GM23338 (cell line): ENCODE results near the gene UNKL. TPM values are rescaled to one million over a fixed set of nuclear protein-coding genes. Genes with fewer than 3 reads are reported as not detected.

ENCODE experiments used
- ATAC-seq: fragments of 200-7000 bp; cut with Tn5 transposase; 3 replicates; pipeline ENCODE4 v1.9.1; 2020
- DNase-seq: peaks from one replicate; pipeline ENCODE4 v3.0.0-alpha.2; 2015; ENCODE audit warnings: low spot score
- H2AFZ ChIP-seq: fragments of 200-600 bp; sonication (generic); 2 replicates; pipeline ENCODE4 v1.8.0; 2016; ENCODE audit warnings: antibody characterized with exemption, mild to moderate bottlenecking, moderate library complexity
- H3F3A ChIP-seq: fragments of 200-600 bp; sonication (generic); replicated peaks from 2 replicates; pipeline ENCODE4 v1.8.0; 2017; ENCODE audit warnings: antibody characterized with exemption, mixed run types, low read depth
- H3K27ac ChIP-seq: fragments of 200-600 bp; sonication (generic); 2 replicates; pipeline ENCODE4 v1.6.1; 2016; ENCODE audit warnings: low read depth
- H3K27me3 ChIP-seq: fragments of 200-600 bp; sonication (generic); 2 replicates; pipeline ENCODE4 v1.8.0; 2016; ENCODE audit warnings: mild to moderate bottlenecking, mixed run types, moderate library complexity; ENCODE audit not compliant: insufficient read depth
- H3K36me3 ChIP-seq: fragments of 200-600 bp; sonication (generic); 2 replicates; pipeline ENCODE4 v1.8.0; 2016; ENCODE audit warnings: mild to moderate bottlenecking; ENCODE audit not compliant: insufficient read depth
- H3K4me1 ChIP-seq: fragments of 200-600 bp; sonication (generic); 2 replicates; pipeline ENCODE4 v1.8.0; 2016; ENCODE audit warnings: mild to moderate bottlenecking, moderate library complexity; ENCODE audit not compliant: insufficient read depth
- H3K4me2 ChIP-seq: fragments of 200-600 bp; sonication (generic); 2 replicates; pipeline ENCODE4 v1.7.1; 2017; ENCODE audit warnings: mixed run types
- H3K4me3 ChIP-seq: fragments of 200-600 bp; sonication (generic); 2 replicates; pipeline ENCODE4 v1.6.1; 2016; ENCODE audit warnings: mixed run types
- H3K79me2 ChIP-seq: fragments of 200-600 bp; sonication (generic); replicated peaks from 2 replicates; pipeline ENCODE4 v1.8.0; 2017; ENCODE audit warnings: mild to moderate bottlenecking; ENCODE audit not compliant: insufficient read depth
- H3K9me2 ChIP-seq: fragments of 200-600 bp; sonication (generic); 2 replicates; pipeline ENCODE4 v1.8.0; 2017; ENCODE audit not compliant: insufficient read depth
- H4K20me1 ChIP-seq: fragments of 200-600 bp; sonication (generic); replicated peaks from 2 replicates; pipeline ENCODE4 v1.8.0; 2017; ENCODE audit warnings: mild to moderate bottlenecking; ENCODE audit not compliant: insufficient read depth
- H3K27ac Mint-ChIP-seq: 2 replicates; pipeline ENCODE4 v1.8.0; 2020; ENCODE audit warnings: inconsistent platforms, mild to moderate bottlenecking, moderate library complexity, mixed read lengths
- H3K27me3 Mint-ChIP-seq: 3 replicates; pipeline ENCODE4 v1.8.0; 2022; ENCODE audit warnings: low read depth, mild to moderate bottlenecking, moderate library complexity, mixed read lengths, inconsistent platforms; ENCODE audit not compliant: insufficient read depth, poor library complexity
- H3K36me3 Mint-ChIP-seq: 3 replicates; pipeline ENCODE4 v1.8.0; 2021; ENCODE audit warnings: low read depth, mild to moderate bottlenecking, inconsistent platforms, moderate library complexity, mixed read lengths
- H3K4me1 Mint-ChIP-seq: 3 replicates; pipeline ENCODE4 v1.8.0; 2020; ENCODE audit warnings: mild to moderate bottlenecking, inconsistent platforms, mixed read lengths
- H3K4me3 Mint-ChIP-seq: 3 replicates; pipeline ENCODE4 v1.8.0; 2021; ENCODE audit warnings: moderate library complexity, mild to moderate bottlenecking, inconsistent platforms, mixed read lengths
- H3K9me3 Mint-ChIP-seq: 3 replicates; pipeline ENCODE4 v1.8.0; 2020; ENCODE audit warnings: moderate library complexity, mild to moderate bottlenecking, inconsistent platforms, mixed read lengths
- CREB1 ChIP-seq: fragments of 250-450 bp; sonication (Bioruptor Pico); IDR thresholded peaks from 2 replicates; pipeline ENCODE4 v1.5.0; 2020; ENCODE audit warnings: low read depth, mild to moderate bottlenecking, moderate library complexity
- EZH2 ChIP-seq: fragments of 200-600 bp; sonication (generic); IDR thresholded peaks from one replicate; pipeline ENCODE4 v1.8.0; 2017; ENCODE audit warnings: antibody characterized with exemption, mild to moderate bottlenecking, low read depth; ENCODE audit not compliant: unreplicated experiment
- EZH2phosphoT487 ChIP-seq: fragments of 200-600 bp; sonication (generic); IDR thresholded peaks from one replicate; pipeline ENCODE4 v1.8.1; 2018; ENCODE audit warnings: antibody characterized with exemption; ENCODE audit not compliant: unreplicated experiment
- JUNB ChIP-seq: IDR thresholded peaks from one replicate; pipeline ENCODE4 v1.6.1; 2016; ENCODE audit warnings: antibody characterized with exemption; ENCODE audit not compliant: unreplicated experiment
- NANOG ChIP-seq: IDR thresholded peaks from 2 replicates; pipeline ENCODE4 v1.6.1; 2016; ENCODE audit warnings: antibody characterized with exemption, borderline replicate concordance
- POLR2AphosphoS5 ChIP-seq: IDR thresholded peaks from 2 replicates; pipeline ENCODE4 v1.6.1; 2016; ENCODE audit warnings: antibody characterized with exemption, low read depth
- REST ChIP-seq: IDR thresholded peaks from one replicate; pipeline ENCODE4 v1.6.1; 2018; ENCODE audit warnings: antibody characterized with exemption; ENCODE audit not compliant: unreplicated experiment
- STAT1 ChIP-seq: IDR thresholded peaks from one replicate; pipeline ENCODE4 v1.6.1; 2016; ENCODE audit warnings: antibody characterized with exemption; ENCODE audit not compliant: unreplicated experiment
- ZNF114 ChIP-seq: fragments of 250-450 bp; sonication (Bioruptor Pico); IDR thresholded peaks from 2 replicates; pipeline ENCODE4 v1.5.0; 2020; ENCODE audit warnings: mild to moderate bottlenecking, moderate library complexity
- ZNF331 ChIP-seq: fragments of 250-450 bp; sonication (Bioruptor Pico); IDR thresholded peaks from 2 replicates; pipeline ENCODE4 v1.5.0; 2020; ENCODE audit warnings: low read depth, mild to moderate bottlenecking, moderate library complexity
- ZNF462 ChIP-seq: fragments of 250-450 bp; sonication (Bioruptor Pico); IDR thresholded peaks from 2 replicates; pipeline ENCODE4 v1.5.0; 2020; ENCODE audit warnings: mild to moderate bottlenecking, moderate library complexity
- polyA plus RNA-seq: library from polyadenylated mRNA; unstranded; fragments of >200 nt; fragmentation: Nextera tagmentation; extraction: Ambion mirVana; gene quantifications from 2 replicates; pipeline ENCODE4 v1.2.1, GENCODE V29; 2016
- total RNA-seq: library from RNA; depleted of rRNA; stranded (reverse); fragments of >200 nt; shearing (Covaris generic); gene quantifications from 2 replicates; pipeline ENCODE4 v1.2.3, GENCODE V29; 2014
- TF ChIP-seq, protein P1 (sequence below): IDR thresholded peaks from 2 replicates; pipeline ENCODE4 v1.6.1; 2016; ENCODE audit warnings: antibody characterized with exemption
- TF ChIP-seq, protein P2 (sequence below), 2 experiments: fragments of 200-600 bp in 1 of 2; sonication (generic) in 1 of 2; conservative IDR thresholded peaks; 2 replicates each; pipeline versions ENCODE4 v1.5.1 to v1.6.1; 2016 to 2017; ENCODE audit warnings: antibody characterized with exemption in 2 of 2, low read depth in 2 of 2, mild to moderate bottlenecking in 2 of 2, moderate library complexity in 1 of 2

The UNKL gene
- total and polyA plus RNA-seq, 2 experiments from 2014 or later = 16.7 to 28.7 TPM

GRCh38 chr16:1378087-1378803, 36.3 kb downstream of the UNKL start:
- Mint-ChIP-seq H3K27ac (peak overlapping the region; percentile 94), H3K27me3 (peaks cover 10% of the 10 kb centered on the region), H3K4me3 (peak overlapping the region; percentile 90), H3K36me3 (peaks cover 5% of the 10 kb centered on the region; the same call in 1 of the 3 replicates), H3K9me3 (no peaks in the 10 kb centered on the region), H3K4me1 (peaks cover 16% of the 10 kb centered on the region)
- Histone ChIP-seq H3K4me2 (peak overlapping the region; percentile 91), H3K9me2 (no peaks in the 10 kb centered on the region), H3K27ac (0 out of 2 replicates have a peak overlapping the region, but pooled peaks have one; percentile 14), H3K36me3 (no peaks in the 10 kb centered on the region), H4K20me1 (peaks cover 6% of the 10 kb centered on the region), H2AFZ (no peak overlapping the region), H3K79me2 (peaks cover 25% of the 10 kb centered on the region), H3F3A (peaks cover 4% of the 10 kb centered on the region), H3K4me3 (peak overlapping the region; percentile 86), H3K27me3 (no peaks in the 10 kb centered on the region), H3K4me1 (peaks cover 16% of the 10 kb centered on the region)
- DNase-seq (no peak), ATAC-seq (peak; percentile 9)
- TF ChIP-seq REST = no peak
- no peak for TF ChIP-seq ZNF462 (CRISPR knock-in tag)
- TF ChIP-seq, protein P1, sequence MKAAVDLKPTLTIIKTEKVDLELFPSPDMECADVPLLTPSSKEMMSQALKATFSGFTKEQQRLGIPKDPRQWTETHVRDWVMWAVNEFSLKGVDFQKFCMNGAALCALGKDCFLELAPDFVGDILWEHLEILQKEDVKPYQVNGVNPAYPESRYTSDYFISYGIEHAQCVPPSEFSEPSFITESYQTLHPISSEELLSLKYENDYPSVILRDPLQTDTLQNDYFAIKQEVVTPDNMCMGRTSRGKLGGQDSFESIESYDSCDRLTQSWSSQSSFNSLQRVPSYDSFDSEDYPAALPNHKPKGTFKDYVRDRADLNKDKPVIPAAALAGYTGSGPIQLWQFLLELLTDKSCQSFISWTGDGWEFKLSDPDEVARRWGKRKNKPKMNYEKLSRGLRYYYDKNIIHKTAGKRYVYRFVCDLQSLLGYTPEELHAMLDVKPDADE = no peak
- TF ChIP-seq POLR2AphosphoS5 = no peak
- TF ChIP-seq NANOG = no peak
- TF ChIP-seq, protein P2, sequence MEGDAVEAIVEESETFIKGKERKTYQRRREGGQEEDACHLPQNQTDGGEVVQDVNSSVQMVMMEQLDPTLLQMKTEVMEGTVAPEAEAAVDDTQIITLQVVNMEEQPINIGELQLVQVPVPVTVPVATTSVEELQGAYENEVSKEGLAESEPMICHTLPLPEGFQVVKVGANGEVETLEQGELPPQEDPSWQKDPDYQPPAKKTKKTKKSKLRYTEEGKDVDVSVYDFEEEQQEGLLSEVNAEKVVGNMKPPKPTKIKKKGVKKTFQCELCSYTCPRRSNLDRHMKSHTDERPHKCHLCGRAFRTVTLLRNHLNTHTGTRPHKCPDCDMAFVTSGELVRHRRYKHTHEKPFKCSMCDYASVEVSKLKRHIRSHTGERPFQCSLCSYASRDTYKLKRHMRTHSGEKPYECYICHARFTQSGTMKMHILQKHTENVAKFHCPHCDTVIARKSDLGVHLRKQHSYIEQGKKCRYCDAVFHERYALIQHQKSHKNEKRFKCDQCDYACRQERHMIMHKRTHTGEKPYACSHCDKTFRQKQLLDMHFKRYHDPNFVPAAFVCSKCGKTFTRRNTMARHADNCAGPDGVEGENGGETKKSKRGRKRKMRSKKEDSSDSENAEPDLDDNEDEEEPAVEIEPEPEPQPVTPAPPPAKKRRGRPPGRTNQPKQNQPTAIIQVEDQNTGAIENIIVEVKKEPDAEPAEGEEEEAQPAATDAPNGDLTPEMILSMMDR (conservative IDR thresholded peaks at IDR 0.05; ENCODE audit: low read depth in 2 of 2) = no peak
- TF ChIP-seq STAT1 = no peak
- TF ChIP-seq ZNF331 = no peak
- no peak for TF ChIP-seq EZH2
- no peak for TF ChIP-seq CREB1 (CRISPR knock-in tag)
- TF ChIP-seq JUNB = no peak
- no peak for TF ChIP-seq EZH2phosphoT487
- TF ChIP-seq ZNF114 = no peak
